HG03097 (cell line): Measurements from ENCODE around the gene FGF19.
A peak's percentile ranks its signal among the peaks of the same experiment; 100 is the strongest.
"Not testable (repeated sequence)": the region's sequence is repeated elsewhere in the genome, so short reads cannot be mapped to it uniquely, and the experiment has no call there.

Experiments used
- ATAC-seq: cut with Tn5 transposase; IDR thresholded peaks from one replicate; pipeline ENCODE4 v1.9.1; 2021; ENCODE audit not compliant: unreplicated experiment, low FRiP score

FGF19 gene

GRCh38 chr11:69697469-69697843, 6.4 kb downstream of the FGF19 start:
- ATAC-seq = no peak

DNA sequence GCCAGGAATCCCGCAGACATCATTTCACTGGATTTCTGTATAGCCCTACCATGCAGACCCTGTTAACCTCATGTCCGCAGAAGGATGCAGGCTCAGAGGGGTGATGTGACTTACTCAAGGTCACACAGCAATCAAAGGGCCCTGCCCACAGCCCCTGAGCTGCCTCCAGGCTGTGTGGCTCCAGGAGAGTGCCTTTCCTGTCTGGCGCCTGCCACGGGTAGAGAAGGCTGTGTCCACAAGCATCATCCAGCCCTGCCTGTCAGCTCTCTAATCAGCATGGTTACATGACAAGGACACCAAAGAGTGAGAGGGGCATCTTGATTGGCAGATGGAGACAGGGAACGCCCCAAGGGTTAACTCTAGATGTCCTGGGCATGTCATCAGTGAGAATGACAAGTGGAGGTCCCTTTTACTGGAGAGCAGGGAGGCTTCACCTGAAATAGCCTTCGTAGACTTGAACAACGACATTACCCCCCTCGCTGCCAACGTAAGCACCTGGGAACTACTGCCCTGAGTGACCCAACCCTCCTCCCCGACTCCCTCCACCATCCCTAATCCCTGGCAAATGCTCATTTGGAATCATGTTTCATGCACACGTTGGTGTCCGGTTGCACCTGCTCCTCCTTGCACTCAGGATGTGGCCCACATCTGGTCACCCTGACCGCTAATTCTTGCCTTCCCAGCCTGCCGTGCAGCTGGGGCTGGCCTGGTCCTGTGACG, 6.9 kb downstream of the FGF19 start:
- no peak for ATAC-seq

- not testable (repeated sequence) for ATAC-seq
Observed at GRCh38 chr11:69695995-69696394, 7.8 kb downstream of the FGF19 start.

DNA sequence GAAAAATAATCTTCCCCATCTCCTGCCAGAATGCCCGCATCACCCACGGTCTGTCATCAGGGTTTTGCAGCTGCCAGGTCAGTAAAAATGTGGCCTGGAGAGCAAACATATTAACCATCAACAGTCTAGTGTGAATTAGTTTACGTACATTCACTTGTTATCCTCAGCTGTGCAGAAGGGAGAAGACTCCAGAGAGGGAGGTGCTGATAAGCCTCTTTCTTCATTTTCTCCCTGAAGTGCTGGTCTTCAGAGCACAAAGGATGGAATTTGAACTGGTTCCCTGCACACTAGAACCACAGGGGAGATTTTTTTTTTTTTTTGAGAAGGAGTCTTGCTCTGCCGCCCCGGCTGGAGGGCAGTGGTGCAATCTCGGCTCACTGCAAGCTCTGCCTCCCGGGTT, 8.2 kb downstream of the FGF19 start:
- ATAC-seq = no peak

- ATAC-seq = no peak
Observed at GRCh38 chr11:69694781-69695180, 9.0 kb downstream of the FGF19 start.

- ATAC-seq = no peak
Observed at GRCh38 chr11:69692422-69692821, 11.4 kb downstream of the FGF19 start.

DNA sequence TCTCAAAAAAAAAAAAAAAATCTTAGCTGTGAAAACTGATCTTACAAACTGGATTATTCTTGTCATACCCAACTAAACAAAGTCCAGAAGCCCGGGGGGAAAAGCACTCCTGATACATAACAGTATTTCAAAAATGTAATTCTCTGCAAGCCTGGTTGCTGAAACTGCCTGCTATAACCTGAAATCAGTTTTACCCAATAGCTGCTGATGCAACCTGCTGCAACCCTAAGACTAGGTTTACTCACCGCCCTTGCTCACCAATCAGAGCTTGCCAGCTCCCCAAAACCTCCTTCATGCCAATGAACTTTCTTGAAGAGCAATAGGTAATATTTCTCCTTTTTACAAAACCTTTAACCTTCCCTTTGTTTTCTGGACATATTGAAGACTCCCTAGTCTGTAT, 12.4 kb downstream of the FGF19 start:
- no peak for ATAC-seq

GRCh38 chr11:69689484-69690319, 14.1 kb downstream of the FGF19 start:
- no peak for ATAC-seq

DNA sequence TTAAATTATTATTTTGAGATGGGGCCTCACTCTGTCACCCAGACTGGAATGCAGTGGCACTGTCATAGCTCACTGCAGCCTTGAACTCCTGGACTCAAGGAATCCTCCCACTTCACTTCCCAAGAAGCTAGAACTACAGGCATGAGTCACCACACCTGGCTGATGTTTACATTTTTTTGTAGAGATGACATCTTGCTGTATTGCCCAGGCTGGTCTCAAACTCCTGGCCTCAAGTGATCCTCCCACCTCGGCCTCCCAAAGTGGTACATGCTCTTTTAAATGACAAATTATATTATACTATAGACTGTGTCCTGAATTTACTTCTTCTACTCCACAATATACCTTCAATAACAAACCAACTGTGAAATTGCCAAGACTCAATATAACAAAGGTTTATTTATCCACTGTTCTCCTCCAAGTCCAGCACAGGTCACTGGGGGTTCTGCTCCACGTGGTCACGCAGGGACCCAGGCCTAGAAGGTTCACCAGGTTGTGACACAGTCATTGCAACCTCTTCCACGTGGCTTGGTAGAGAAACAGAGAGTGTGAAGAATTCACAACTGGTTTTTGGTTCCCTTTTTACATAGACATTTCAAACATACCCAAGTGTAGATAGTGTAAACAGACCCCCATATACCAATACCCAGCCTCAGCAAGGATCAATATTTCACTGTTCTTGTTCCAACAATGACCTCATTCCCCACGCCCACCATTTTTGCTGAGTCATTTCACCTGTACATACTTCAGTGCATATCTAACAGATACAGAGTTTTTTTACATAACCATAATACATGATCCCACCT, 15.7 kb downstream of the FGF19 start:
- ATAC-seq = not testable (repeated sequence)

- no peak for ATAC-seq
Observed at GRCh38 chr11:69686856-69687255, 17.0 kb downstream of the FGF19 start.

DNA sequence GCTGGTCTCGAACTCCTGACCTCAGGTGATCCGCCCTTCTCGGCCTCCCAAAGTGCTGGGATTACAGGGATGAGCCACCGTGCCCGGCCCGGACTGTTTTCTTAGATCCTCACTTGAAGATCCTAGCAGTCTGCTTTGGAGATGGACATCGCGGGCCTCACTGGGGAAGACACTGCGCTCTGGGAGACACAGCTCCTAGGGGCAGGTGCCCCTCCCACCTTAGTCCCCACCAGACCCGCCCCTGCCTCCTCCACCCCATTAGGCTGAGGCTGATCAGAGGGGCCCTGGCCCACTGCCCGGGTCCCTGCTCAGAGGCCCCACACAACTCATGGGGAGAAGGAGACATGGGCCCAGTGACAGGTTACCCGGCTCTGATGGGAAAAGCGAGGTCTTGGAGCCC, 17.4 kb downstream of the FGF19 start:
- no peak for ATAC-seq

GRCh38 chr11:69685348-69685747, 18.5 kb downstream of the FGF19 start:
- no peak for ATAC-seq

DNA sequence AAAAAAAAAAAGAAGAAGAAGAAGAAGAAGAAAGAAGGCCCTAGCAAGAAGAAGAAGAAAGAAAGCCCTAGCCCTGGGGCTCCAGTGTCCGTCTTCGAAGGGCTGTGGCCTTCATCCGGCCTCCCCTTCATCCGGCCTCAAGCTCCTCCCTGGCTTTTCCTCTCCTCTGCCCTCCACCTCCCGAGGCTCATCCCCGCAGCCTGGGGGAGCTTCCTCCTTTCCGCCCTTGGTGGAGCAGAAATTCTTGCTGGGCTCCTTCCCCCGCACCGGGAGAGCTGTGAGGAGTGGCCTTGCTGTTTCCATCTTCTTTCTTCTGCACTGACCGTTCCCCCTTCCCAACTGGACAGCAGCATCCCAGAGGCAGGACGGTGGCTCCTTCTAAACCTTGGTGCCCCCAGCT, 19.2 kb downstream of the FGF19 start:
- no peak for ATAC-seq

DNA sequence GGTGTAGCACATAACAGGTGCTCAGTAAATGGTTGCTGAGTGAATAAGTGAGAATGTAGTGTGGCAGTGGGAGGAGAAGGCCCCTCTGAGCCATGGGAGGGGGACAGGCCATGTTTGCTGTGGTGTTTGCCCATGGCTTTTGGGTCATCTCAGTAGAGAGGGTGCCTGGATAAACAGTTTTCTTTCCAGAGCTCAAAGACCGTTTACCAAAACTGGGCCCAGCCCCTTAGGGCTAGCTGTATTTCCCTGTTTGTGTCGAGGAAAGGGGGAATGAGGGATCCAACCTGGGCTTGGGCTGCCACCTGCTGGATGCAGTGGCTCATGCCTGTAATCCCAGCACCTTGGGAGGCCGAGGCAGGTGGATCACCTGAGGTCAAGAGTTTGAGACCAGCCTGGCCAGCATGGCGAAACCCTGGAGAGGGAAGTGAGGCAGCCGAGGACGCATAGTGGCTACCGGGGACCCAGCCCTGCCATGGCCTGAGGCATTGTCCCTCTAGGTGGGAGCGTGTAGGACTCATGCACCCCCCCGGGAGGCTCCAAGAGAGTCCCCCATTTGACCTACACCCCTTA, 20.0 kb downstream of the FGF19 start:
- no peak for ATAC-seq

DNA sequence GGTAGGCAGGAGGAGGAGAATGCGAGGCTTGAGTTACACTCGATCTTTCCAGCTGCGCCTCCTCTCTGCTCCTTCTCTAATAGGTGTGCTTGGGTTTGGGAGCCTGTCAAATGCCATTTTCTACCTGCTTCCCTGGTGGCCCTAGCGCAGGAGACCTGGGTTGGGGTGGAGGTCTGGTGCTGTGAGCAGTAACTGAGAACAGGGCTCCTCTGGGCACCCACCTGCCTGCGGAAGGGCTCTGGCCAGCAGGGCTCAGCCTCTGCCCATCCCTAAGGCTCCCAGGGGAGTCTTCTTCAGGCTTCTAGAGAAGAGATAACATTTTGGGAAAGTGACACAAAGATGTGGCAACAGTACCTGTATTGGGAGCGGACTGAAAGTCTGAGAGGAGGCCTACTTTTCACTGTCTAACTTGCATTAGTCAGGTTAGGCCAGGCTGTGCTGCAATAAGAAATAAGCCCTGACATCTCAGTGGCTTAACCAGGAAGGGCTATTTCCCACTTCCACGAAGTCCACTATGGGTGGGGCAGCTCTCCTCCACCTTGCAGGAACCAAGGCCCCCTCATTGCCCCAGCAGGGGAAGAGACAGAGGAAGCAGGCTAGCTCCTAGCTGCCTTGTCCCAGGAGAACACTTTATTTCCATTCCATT, 21.0 kb downstream of the FGF19 start:
- ATAC-seq = no peak

- ATAC-seq = no peak
Observed at GRCh38 chr11:69682221-69682620, 21.6 kb downstream of the FGF19 start.

DNA sequence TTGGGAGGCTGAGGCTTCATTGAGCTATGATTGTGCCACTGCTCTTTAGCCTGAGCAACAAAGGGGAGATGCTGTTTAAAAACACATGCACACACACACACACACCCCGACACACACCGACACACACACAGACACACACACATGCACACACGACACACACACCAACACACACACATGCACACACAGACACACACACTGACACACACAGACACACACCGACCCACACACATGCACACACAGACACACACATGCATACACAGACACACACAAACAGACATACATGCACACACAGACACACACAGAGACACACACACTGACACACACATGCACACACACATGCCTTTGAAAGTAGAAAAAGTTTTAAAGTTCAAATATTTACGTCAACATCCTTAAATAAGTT, 23.1 kb downstream of the FGF19 start:
- no peak for ATAC-seq

- ATAC-seq = no peak
Observed at GRCh38 chr11:69677749-69678148, 26.1 kb downstream of the FGF19 start.

DNA sequence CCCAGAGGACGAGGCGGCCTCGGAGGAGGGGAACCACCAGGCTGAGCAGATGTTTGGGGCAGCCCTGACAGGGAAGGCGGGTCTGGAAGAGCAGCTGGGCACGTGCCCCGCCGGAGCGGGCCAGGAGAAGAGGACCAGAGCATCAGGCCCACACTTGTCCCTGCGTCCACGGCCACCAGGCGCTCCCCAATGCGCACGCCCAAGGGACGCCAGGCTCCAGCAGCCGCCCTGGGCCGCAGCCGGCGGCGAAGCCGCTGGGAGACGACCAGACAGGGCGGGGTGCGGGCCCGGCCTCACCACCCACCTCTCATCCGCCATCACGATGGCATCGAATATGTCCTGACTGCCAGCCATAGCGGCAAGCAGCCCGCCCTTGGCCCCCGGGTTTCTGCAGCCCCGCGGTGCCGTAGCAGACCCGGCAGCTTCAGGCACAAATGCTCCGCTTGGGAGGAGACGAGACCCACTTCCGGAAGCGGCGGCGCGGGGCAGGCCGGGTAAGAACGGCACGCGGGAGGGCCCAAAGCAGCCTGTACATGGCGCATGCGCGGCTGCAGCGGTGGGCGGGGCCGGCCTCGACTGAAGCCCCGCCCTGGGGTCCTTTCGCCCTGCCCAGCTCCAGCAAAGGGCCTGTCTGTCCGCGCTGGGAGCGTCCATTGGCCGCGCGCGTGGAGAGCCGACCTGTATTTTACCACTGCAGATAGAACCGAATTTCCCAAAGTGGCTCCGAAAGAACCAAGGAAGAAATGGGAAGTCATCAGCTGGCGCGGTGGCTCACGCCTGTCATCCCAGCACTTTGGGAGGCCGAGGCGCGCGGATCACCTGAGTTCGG, 28.7 kb downstream of the FGF19 start, which contains the start of gene LTO1:
LTO1 (minus strand) TSS at position 468 of the 829 bp plus-strand sequence; CDS start at position 354, 114 bp downstream.
- ATAC-seq = peak; percentile 84
